ENCODE data around the gene UPK1B. TPM values are rescaled to one million over a fixed set of nuclear protein-coding genes. Genes with fewer than 3 reads are reported as not detected.
"Not testable (repeated sequence)": the region's sequence is repeated elsewhere in the genome, so short reads cannot be mapped to it uniquely, and the experiment has no call there.

UPK1B gene
- total RNA-seq = not detected
- polyA plus RNA-seq = not detected

GRCh38 chr3:119173325-119173724, at the start of gene UPK1B:
Gene UPK1B (plus strand): TSS chr3:119173598. CDS start chr3:119186742, 13,144 bp downstream.
- H3K27me3 ChIP-seq = no peaks in the 10 kb centered on the region
- H3K27ac ChIP-seq = no peak within 1 kb of the TSS
- H3K4me3 ChIP-seq = no peak within 1 kb of the TSS
- H3K9me3 ChIP-seq = no peaks in the 10 kb centered on the region
- no peak for DNase-seq
- no peaks in the 10 kb centered on the region for H3K4me1 ChIP-seq
- H3K36me3 ChIP-seq = no peaks in the 10 kb centered on the region
- TF ChIP-seq CTCF (IDR thresholded peaks at IDR 0.05) = no peak
- TF ChIP-seq POLR2AphosphoS5 (IDR thresholded peaks at IDR 0.05) = no peak
- TF ChIP-seq POLR2A (IDR thresholded peaks at IDR 0.05) = no peak
- no peak for TF ChIP-seq EP300 (IDR thresholded peaks at IDR 0.05)
- WGBS, 2 donors = 56 to 82% methylated on average over 13 of the region's 13 CpGs
- intact Hi-C loops (cut with DNase I) = no loop called here

DNA sequence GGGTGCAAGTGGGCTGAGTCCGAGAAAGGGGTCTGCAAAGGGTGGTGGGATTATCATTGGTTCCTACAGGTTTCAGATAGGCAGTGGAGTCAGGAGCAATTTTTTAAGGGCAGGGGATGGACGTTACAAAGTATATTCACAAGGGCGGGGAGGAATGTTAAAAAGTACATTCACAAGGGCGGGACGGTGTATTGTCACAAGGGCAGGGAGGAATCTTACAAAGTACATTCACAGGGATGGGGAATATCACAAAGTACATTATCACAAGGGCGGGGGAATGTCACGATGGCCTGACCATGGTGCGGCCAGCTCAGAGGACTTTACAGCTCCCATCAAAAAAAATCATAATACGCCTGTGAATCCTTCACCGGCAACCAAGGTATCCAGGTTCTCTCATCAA, 48.1 kb upstream of the UPK1B start:
- intact Hi-C loops (cut with DNase I) = no loop called here
- 69 to 83% methylated on average over 10 of the region's 10 CpGs for WGBS, 2 donors
- no peak for TF ChIP-seq POLR2A (IDR thresholded peaks at IDR 0.05)
- TF ChIP-seq EP300 (IDR thresholded peaks at IDR 0.05) = no peak
- no peak for TF ChIP-seq CTCF (IDR thresholded peaks at IDR 0.05)
- no peak for TF ChIP-seq POLR2AphosphoS5 (IDR thresholded peaks at IDR 0.05)
- no peaks in the 10 kb centered on the region for H3K9me3 ChIP-seq
- no peaks in the 10 kb centered on the region for H3K36me3 ChIP-seq
- DNase-seq = no peak
- H3K4me1 ChIP-seq = no peaks in the 10 kb centered on the region
- H3K27ac ChIP-seq = no peak overlapping the region
- H3K27me3 ChIP-seq = no peaks in the 10 kb centered on the region
- no peak overlapping the region for H3K4me3 ChIP-seq

- Histone ChIP-seq H3K9me3 (no peaks in the 10 kb centered on the region), H3K4me3 (no peak overlapping the region), H3K27ac (no peak overlapping the region), H3K36me3 (no peaks in the 10 kb centered on the region), H3K27me3 (no peaks in the 10 kb centered on the region), H3K4me1 (no peaks in the 10 kb centered on the region)
- intact Hi-C loops (cut with DNase I) = no loop called here
- 78 to 80% methylated on average over 17 of the region's 17 CpGs for WGBS, 2 donors
- no peak for DNase-seq
- TF ChIP-seq POLR2A (IDR thresholded peaks at IDR 0.05) (no peak), EP300 (IDR thresholded peaks at IDR 0.05) (no peak), POLR2AphosphoS5 (IDR thresholded peaks at IDR 0.05) (no peak), CTCF (IDR thresholded peaks at IDR 0.05) (no peak)
These were observed 47.5 kb upstream of the UPK1B start for GRCh38 chr3:119125742-119126504.

GRCh38 chr3:119130291-119130690, 43.1 kb upstream of the UPK1B start:
- DNase-seq; H3K4me1 ChIP-seq; H3K4me3 ChIP-seq; H3K36me3 ChIP-seq; H3K27ac ChIP-seq; H3K9me3 ChIP-seq; H3K27me3 ChIP-seq; intact Hi-C loops (cut with DNase I): not testable (repeated sequence)
- 49 to 55% methylated on average over 7 of the region's 7 CpGs for WGBS, 2 donors

DNA sequence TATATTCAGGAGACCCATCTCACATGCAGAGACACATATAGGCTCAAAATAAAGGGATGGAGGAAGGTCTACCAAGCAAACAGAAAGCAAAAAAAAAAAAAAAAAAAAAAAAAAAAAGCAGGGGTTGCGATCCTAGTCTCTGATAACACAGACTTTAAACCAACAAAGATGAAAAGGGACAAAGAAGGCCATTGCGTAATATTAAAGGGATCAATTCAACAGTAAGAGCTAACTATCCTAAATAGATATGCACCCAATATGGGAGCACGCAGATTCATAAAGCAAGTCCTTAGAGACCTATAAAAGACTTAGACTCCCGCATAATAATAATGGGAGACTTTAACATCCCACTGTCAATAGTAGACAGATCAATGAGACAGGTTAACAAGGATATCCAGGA, 41.1 kb upstream of the UPK1B start:
- 89 to 95% methylated on average over 4 of the region's 4 CpGs for WGBS, 2 donors
- H3K36me3 ChIP-seq; H3K9me3 ChIP-seq; H3K4me1 ChIP-seq; H3K4me3 ChIP-seq; H3K27me3 ChIP-seq; H3K27ac ChIP-seq; intact Hi-C loops (cut with DNase I); DNase-seq: not testable (repeated sequence)

DNA sequence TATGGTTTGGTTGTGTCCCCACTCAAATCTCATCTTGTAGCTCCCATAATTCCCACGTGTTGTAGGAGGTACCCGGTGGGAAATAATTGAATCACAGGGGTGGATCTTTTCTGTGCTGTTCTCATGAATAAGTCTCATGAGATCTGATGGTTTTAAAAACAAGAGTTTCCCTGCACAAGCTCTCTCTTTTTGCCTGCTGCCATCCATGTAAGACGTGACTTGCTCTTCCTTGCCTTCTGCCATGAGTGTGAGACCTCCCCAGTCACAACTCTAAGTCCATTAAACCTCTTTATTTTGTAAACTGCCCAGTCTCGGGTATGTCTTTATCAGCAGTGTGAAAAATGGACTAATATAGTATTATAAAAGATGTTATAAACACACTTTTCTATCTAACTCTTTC, 34.0 kb upstream of the UPK1B start:
- H3K27me3 ChIP-seq; H3K36me3 ChIP-seq; H3K27ac ChIP-seq; H3K4me1 ChIP-seq; H3K4me3 ChIP-seq; DNase-seq; H3K9me3 ChIP-seq; intact Hi-C loops (cut with DNase I): not testable (repeated sequence)
- WGBS, 2 donors = 78 to 88% methylated on average over 4 of the region's 4 CpGs

Measured in sigmoid colon (tissue), 7 donors.